SJSA1 (cell line): ENCODE data around the gene CLEC2D. TPM values are rescaled to one million over a fixed set of nuclear protein-coding genes. Genes with fewer than 3 reads are reported as not detected.
"Not testable (repeated sequence)": the region's sequence is repeated elsewhere in the genome, so short reads cannot be mapped to it uniquely, and the experiment has no call there.

Experiments used
- DNase-seq, 2 experiments: peaks; one replicate each; pipeline ENCODE4 v3.0.0-alpha.2; 2015 to 2020; ENCODE audit warnings: low spot score in 2 of 2, low read depth in 1 of 2
- H3K27ac ChIP-seq: fragments of 250-450 bp; sonication (Bioruptor Pico); 2 replicates; pipeline ENCODE4 v1.5.1; 2020; ENCODE audit warnings: mild to moderate bottlenecking, moderate library complexity
- H3K27me3 ChIP-seq: fragments of 250-450 bp; sonication (Bioruptor Pico); replicated peaks from 2 replicates; pipeline ENCODE4 v1.5.1; 2020; ENCODE audit warnings: mild to moderate bottlenecking, moderate library complexity
- H3K36me3 ChIP-seq: fragments of 250-450 bp; sonication (Bioruptor Pico); 2 replicates; pipeline ENCODE4 v1.5.1; 2020; ENCODE audit warnings: mild to moderate bottlenecking
- H3K4me1 ChIP-seq: fragments of 250-450 bp; sonication (Bioruptor Pico); replicated peaks from 2 replicates; pipeline ENCODE4 v1.6.1; 2021; ENCODE audit warnings: mild to moderate bottlenecking
- H3K4me3 ChIP-seq: fragments of 250-450 bp; sonication (Bioruptor Pico); 2 replicates; pipeline ENCODE4 v1.5.1; 2020; ENCODE audit warnings: mild to moderate bottlenecking
- H3K9me3 ChIP-seq: fragments of 250-450 bp; sonication (Bioruptor Pico); replicated peaks from 2 replicates; pipeline ENCODE4 v1.5.1; 2020; ENCODE audit warnings: mild to moderate bottlenecking
- total RNA-seq: library from RNA; depleted of rRNA; stranded (reverse); fragments of >200 nt; shearing (Covaris generic); gene quantifications from 2 replicates; pipeline ENCODE4 v1.2.3, GENCODE V29; 2014

CLEC2D gene
- total RNA-seq, 1 experiment from 2014 or later, result 6.9 TPM

- not testable (repeated sequence) for H3K4me1 ChIP-seq, H3K9me3 ChIP-seq, DNase-seq, H3K4me3 ChIP-seq, H3K27ac ChIP-seq, H3K27me3 ChIP-seq, H3K36me3 ChIP-seq
Measured at GRCh38 chr12:9713032-9713558, 43.6 kb downstream of the CLEC2D start.

- Histone ChIP-seq H3K4me3 (no peak overlapping the region), H3K36me3 (no peaks in the 10 kb centered on the region), H3K27ac (no peak overlapping the region), H3K9me3 (no peaks in the 10 kb centered on the region), H3K4me1 (peaks cover 24% of the 10 kb centered on the region), H3K27me3 (no peaks in the 10 kb centered on the region)
- DNase-seq, result no peak
Measured at GRCh38 chr12:9717070-9717925, 47.8 kb downstream of the CLEC2D start.

DNA sequence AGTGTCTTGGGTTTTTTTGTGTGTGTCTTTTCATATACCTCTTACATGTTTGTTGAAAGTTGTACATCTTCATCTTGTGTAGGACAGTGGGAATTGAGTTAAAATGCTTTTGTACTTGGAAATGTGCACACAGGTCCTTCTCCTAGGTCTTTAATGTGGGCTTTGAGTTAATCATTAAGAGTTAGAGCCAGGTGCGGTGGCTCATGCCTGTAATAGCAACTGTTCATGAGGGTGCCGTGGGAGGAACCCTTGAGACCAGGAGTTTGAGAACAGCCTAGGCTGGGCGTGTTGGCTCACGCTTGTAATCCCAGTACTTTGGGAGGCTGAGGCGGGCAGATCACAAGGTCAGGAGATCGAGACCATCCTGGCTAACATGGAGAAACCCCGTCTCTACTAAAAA is 49.5 kb downstream of the CLEC2D start:
- Histone ChIP-seq H3K27me3 (no peaks in the 10 kb centered on the region; the same call in 1 of the 2 replicates), H3K4me1 (peaks cover 28% of the 10 kb centered on the region), H3K27ac (no peak overlapping the region), H3K36me3 (no peaks in the 10 kb centered on the region), H3K9me3 (no peaks in the 10 kb centered on the region), H3K4me3 (no peak overlapping the region)
- DNase-seq, result no peak

DNA sequence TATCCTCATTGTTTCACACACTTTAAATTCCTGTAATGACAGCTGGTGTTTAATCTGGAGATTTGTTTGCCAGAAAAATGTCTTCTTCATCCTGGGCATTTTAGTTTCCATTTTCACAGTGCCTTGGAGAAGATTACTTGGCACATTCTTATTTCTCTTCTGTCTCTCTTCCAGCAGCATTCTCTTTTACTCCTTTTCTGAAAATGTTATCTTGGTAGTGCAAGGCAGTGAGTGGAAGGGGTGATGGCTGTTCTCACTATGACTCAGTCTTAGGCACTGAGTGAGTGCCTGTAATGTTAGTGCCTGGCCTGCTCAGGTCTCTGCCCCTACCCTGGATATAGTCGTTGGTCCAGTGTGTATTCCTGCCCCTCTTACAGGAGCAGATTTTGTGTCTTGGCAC is 50.3 kb downstream of the CLEC2D start:
- Histone ChIP-seq H3K9me3 (no peaks in the 10 kb centered on the region), H3K27me3 (no peaks in the 10 kb centered on the region; the same call in 1 of the 2 replicates), H3K4me3 (no peak overlapping the region), H3K4me1 (peaks cover 28% of the 10 kb centered on the region), H3K27ac (no peak overlapping the region), H3K36me3 (no peaks in the 10 kb centered on the region)
- no peak for DNase-seq

GRCh38 chr12:9721394-9722092 is 52.0 kb downstream of the CLEC2D start:
- no peaks in the 10 kb centered on the region for H3K36me3 ChIP-seq
- no peak overlapping the region for H3K4me3 ChIP-seq
- peak overlapping the region; percentile 81 for H3K27ac ChIP-seq
- DNase-seq, result peak in 1 of 2 experiments; percentile 67
- H3K27me3 ChIP-seq, result no peaks in the 10 kb centered on the region; the same call in 1 of the 2 replicates
- peaks cover 28% of the 10 kb centered on the region for H3K4me1 ChIP-seq
- H3K9me3 ChIP-seq, result no peaks in the 10 kb centered on the region

- Histone ChIP-seq H3K4me3 (no peak overlapping the region), H3K9me3 (no peaks in the 10 kb centered on the region), H3K4me1 (peaks cover 28% of the 10 kb centered on the region), H3K27ac (no peak overlapping the region), H3K27me3 (no peaks in the 10 kb centered on the region; the same call in 1 of the 2 replicates), H3K36me3 (no peaks in the 10 kb centered on the region)
- no peak for DNase-seq
Measured at GRCh38 chr12:9724023-9724422, 54.5 kb downstream of the CLEC2D start.

DNA sequence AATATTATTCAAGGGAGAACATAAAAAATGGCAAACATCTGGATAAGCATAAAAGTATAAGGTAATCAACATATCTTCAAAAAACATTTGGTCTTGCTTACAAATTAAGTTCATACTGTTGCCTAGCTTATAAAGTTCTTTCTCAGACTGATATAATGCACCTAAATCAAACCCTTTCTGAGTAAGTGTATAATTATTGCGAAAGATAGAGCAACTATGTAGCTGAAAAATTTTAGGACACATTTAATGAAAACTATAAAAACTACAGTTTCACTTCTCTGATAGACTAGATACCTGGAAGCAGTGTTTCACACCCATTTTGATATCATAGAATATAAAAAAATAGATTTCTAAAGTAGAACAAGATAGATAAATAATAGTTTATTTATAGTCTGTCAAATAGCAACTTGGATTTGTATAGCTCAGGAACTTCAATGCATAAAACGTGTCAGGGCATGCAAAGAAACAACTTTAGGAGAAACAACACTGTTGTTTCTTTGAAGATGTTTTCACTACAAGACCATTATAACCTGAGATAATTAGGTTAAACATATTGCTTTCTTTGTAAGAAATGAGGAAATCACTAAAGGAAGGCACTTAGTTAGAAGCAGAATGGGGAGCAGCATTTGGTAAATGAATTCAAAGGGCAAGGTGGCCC is 55.8 kb downstream of the CLEC2D start:
- no peak for DNase-seq
- Histone ChIP-seq H3K9me3 (no peaks in the 10 kb centered on the region), H3K36me3 (no peaks in the 10 kb centered on the region)

DNA sequence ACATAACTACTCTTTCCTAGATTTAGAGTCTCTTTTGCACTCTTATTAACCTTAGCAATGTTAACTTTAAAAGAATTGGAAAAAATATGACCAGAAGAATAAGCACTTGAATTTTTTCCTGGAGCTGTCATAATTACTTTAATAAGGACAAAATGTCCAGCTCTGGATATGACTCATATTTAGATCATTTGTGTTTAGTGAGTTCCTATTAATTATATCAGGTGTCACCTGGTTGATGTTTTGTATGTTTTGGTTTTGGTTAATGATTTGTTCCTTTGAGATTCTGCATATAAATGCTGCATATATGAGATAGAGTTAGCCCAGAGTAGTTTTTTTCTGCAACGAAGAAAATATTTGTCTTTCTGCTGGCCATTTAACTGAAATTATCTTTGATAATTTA is 58.3 kb downstream of the CLEC2D start:
- Histone ChIP-seq H3K27ac (no peak overlapping the region), H3K36me3 (no peaks in the 10 kb centered on the region), H3K27me3 (no peaks in the 10 kb centered on the region), H3K4me3 (no peak overlapping the region), H3K9me3 (no peaks in the 10 kb centered on the region), H3K4me1 (no peaks in the 10 kb centered on the region; the same call in 1 of the 2 replicates)
- DNase-seq, result no peak

More for the DNA sequence above, 55.8 kb downstream of the CLEC2D start:
- Histone ChIP-seq H3K4me3 (no peak overlapping the region), H3K4me1 (peaks cover 23% of the 10 kb centered on the region), H3K27me3 (no peaks in the 10 kb centered on the region; the same call in 1 of the 2 replicates), H3K27ac (no peak overlapping the region)

- Histone ChIP-seq H3K4me3 (no peak overlapping the region), H3K27me3 (no peaks in the 10 kb centered on the region), H3K4me1 (no peaks in the 10 kb centered on the region; the same call in 1 of the 2 replicates), H3K36me3 (no peaks in the 10 kb centered on the region), H3K9me3 (no peaks in the 10 kb centered on the region), H3K27ac (no peak overlapping the region)
- no peak for DNase-seq
Measured at GRCh38 chr12:9729082-9729481, 59.6 kb downstream of the CLEC2D start.

DNA sequence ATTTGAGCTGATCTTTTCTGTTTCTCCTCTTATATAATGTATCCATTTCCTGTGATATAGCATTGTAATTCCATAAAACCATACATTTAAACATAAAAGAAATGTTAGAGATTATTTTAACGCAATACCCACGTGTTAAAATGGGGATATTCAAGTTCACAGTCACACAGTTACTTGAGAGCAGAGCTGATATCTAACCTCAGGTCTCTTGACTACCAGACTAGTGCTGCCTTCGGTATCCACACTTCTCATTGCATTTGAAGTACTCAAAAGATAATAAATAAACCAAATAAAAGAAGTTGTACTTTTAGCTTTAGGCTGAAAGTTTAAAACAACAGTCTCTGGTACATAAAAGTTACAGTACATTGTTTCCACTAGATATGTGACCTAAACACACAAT is 60.5 kb downstream of the CLEC2D start:
- H3K27me3 ChIP-seq, result no peaks in the 10 kb centered on the region
- H3K36me3 ChIP-seq, result no peaks in the 10 kb centered on the region
- H3K4me1 ChIP-seq, result no peaks in the 10 kb centered on the region; the same call in 1 of the 2 replicates
- no peak for DNase-seq
- no peak overlapping the region for H3K27ac ChIP-seq
- H3K9me3 ChIP-seq, result no peaks in the 10 kb centered on the region
- H3K4me3 ChIP-seq, result no peak overlapping the region

- Histone ChIP-seq H3K9me3 (no peaks in the 10 kb centered on the region), H3K4me3 (no peak overlapping the region), H3K4me1 (no peaks in the 10 kb centered on the region; the same call in 1 of the 2 replicates), H3K27me3 (no peaks in the 10 kb centered on the region), H3K36me3 (no peaks in the 10 kb centered on the region), H3K27ac (no peak overlapping the region)
- DNase-seq, result no peak
Measured at GRCh38 chr12:9730591-9730990, 61.1 kb downstream of the CLEC2D start.

DNA sequence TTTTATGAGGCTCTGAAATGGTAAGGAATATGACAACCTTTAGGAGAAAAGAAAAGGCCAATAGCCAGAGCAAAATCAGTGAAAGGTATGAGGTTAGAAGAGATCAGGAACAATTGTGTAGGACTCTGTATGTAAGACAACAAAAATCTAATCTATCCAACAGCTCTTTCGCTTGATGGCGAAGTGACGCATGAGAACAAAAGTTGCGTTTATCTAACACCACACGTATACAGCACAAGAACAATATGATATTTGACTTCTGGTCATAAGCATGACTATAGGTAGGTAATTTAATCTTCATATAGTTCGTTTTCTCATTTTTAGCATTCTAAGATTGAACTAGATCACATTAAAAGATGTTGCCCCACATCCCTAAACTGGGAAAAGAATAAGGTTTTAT is 61.9 kb downstream of the CLEC2D start:
- no peaks in the 10 kb centered on the region for H3K27me3 ChIP-seq
- H3K4me3 ChIP-seq, result no peak overlapping the region
- H3K36me3 ChIP-seq, result no peaks in the 10 kb centered on the region
- no peak overlapping the region for H3K27ac ChIP-seq
- no peaks in the 10 kb centered on the region for H3K9me3 ChIP-seq
- DNase-seq, result no peak
- no peaks in the 10 kb centered on the region; the same call in 1 of the 2 replicates for H3K4me1 ChIP-seq

GRCh38 chr12:9731797-9732196 is 62.3 kb downstream of the CLEC2D start:
- Histone ChIP-seq H3K4me1 (no peaks in the 10 kb centered on the region; the same call in 1 of the 2 replicates), H3K27me3 (no peaks in the 10 kb centered on the region)

More at GRCh38 chr12:9731797-9732196, 62.3 kb downstream of the CLEC2D start:
- Histone ChIP-seq H3K36me3 (no peaks in the 10 kb centered on the region), H3K4me3 (no peak overlapping the region), H3K9me3 (no peaks in the 10 kb centered on the region), H3K27ac (no peak overlapping the region)
- no peak for DNase-seq
